ENCODE data around the gene VWA7. TPM values are rescaled to one million over a fixed set of nuclear protein-coding genes. Genes with fewer than 3 reads are reported as not detected.
A peak's percentile ranks its signal among the peaks of the same experiment; 100 is the strongest.

Gene VWA7
- total RNA-seq, 1 donor = 0.36 TPM

DNA sequence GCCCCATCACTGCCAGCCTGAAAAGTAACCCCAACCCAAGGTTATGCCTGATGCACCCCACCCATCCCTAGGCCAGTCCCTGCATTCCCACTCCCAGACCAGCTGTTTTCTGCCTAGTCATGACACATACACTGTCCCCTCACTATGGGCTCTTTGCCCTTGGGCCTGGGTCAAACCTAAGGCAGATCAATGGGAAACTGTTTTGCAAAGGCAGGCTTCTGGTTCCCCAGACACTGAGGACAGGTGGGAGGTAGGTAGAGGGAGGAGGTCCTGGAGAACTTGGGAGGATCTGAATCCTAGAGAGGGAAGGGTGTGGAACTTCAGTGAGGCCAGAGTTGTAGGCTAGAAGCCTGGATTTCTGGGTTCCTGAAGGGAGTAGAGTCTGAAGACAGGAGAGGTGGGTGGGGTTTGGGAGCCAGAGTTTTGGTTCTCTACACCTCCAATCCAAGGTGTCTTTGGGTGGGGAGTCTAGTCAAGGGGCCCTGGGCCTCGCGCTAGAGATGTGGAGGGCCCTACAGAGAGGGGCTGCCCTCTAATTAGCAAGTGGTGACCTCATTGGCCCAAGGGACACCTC, 42.8 kb downstream of the VWA7 start:
- Histone ChIP-seq H3K79me2 (ENCODE audit: insufficient read depth, low read length) (peaks cover 47% of the 10 kb centered on the region), H3K9me3 (ENCODE audit: low read depth, low read length) (no peaks in the 10 kb centered on the region), H3K4me1 (ENCODE audit: insufficient read depth, low read length) (peaks cover 45% of the 10 kb centered on the region), H2AFZ (ENCODE audit: low read length) (peak overlapping the region; percentile 79), H3K27ac (ENCODE audit: low read depth, low read length) (peak overlapping the region; percentile 82), H3K36me3 (ENCODE audit: insufficient read depth, low read length) (peaks cover 38% of the 10 kb centered on the region), H3K4me2 (ENCODE audit: insufficient read depth, low read length) (peak overlapping the region; percentile 99), H3K27me3 (ENCODE audit: insufficient read depth, low read length) (no peaks in the 10 kb centered on the region), H4K20me1 (ENCODE audit: insufficient read depth, low read length) (peaks cover 26% of the 10 kb centered on the region), H3K4me3 (ENCODE audit: insufficient read depth, low read length) (peak overlapping the region; percentile 89)
- TF ChIP-seq, protein P1, sequence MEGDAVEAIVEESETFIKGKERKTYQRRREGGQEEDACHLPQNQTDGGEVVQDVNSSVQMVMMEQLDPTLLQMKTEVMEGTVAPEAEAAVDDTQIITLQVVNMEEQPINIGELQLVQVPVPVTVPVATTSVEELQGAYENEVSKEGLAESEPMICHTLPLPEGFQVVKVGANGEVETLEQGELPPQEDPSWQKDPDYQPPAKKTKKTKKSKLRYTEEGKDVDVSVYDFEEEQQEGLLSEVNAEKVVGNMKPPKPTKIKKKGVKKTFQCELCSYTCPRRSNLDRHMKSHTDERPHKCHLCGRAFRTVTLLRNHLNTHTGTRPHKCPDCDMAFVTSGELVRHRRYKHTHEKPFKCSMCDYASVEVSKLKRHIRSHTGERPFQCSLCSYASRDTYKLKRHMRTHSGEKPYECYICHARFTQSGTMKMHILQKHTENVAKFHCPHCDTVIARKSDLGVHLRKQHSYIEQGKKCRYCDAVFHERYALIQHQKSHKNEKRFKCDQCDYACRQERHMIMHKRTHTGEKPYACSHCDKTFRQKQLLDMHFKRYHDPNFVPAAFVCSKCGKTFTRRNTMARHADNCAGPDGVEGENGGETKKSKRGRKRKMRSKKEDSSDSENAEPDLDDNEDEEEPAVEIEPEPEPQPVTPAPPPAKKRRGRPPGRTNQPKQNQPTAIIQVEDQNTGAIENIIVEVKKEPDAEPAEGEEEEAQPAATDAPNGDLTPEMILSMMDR (IDR thresholded peaks at IDR 0.05; ENCODE audit: extremely low read depth, low read depth, low read length) = no peak
- no peak for DNase-seq (ENCODE audit: insufficient read length, low spot score, missing footprints)

DNA sequence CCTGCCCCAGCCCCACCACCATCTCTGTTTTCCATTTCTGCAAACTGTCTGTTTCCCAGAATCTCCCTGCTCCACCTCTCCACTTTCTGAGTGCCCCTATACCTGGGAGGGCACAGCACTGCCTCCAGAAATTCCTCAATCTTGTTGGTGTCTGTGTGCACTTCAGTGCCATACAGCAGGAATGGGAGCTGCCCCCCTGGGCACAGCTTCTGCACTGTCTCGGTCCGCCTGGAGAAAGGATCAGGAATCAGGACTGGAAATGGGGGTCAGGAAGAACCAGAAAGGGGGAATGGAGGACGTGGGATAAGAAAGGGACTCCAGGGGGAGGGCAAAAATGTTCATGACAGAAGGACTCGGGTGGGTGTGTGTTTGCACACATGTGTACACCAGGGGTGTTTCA, 43.4 kb downstream of the VWA7 start:
- H3K4me3 ChIP-seq (ENCODE audit: insufficient read depth, low read length) = peak overlapping the region; percentile 89
- TF ChIP-seq, protein P1 (IDR thresholded peaks at IDR 0.05; ENCODE audit: extremely low read depth, low read depth, low read length) = no peak
- no peak for DNase-seq (ENCODE audit: insufficient read length, low spot score, missing footprints)
- H3K27me3 ChIP-seq (ENCODE audit: insufficient read depth, low read length) = no peaks in the 10 kb centered on the region
- H3K9me3 ChIP-seq (ENCODE audit: low read depth, low read length) = no peaks in the 10 kb centered on the region
- H3K27ac ChIP-seq (ENCODE audit: low read depth, low read length) = peak overlapping the region; percentile 82
- peaks cover 26% of the 10 kb centered on the region for H4K20me1 ChIP-seq (ENCODE audit: insufficient read depth, low read length)
- no peak overlapping the region for H2AFZ ChIP-seq (ENCODE audit: low read length)
- peak overlapping the region; percentile 99 for H3K4me2 ChIP-seq (ENCODE audit: insufficient read depth, low read length)
- H3K4me1 ChIP-seq (ENCODE audit: insufficient read depth, low read length) = peaks cover 45% of the 10 kb centered on the region
- H3K36me3 ChIP-seq (ENCODE audit: insufficient read depth, low read length) = peaks cover 38% of the 10 kb centered on the region
- H3K79me2 ChIP-seq (ENCODE audit: insufficient read depth, low read length) = peaks cover 52% of the 10 kb centered on the region

DNA sequence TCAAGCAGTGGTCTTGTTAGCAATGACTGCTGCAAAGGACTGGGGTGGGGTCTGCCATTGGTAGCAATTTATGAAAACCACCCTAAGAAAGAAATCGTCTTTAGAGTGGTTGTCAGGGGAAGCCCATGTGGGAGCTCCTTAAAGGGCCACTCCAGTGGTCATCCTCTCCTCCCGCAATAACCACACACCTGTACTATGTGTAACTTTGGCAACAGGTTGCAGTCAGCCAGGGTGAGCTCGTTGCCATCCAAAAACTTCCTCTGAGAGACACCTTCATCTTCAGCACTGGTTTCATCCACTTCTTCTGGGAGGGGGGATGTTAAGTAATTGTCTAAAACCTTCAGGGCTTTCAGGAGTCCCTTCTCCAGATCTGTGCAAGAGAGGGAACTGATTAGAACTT, 45.1 kb downstream of the VWA7 start:
- Histone ChIP-seq H3K4me2 (ENCODE audit: insufficient read depth, low read length) (no peak overlapping the region), H3K79me2 (ENCODE audit: insufficient read depth, low read length) (peaks cover 53% of the 10 kb centered on the region), H3K27ac (ENCODE audit: low read depth, low read length) (no peak overlapping the region), H2AFZ (ENCODE audit: low read length) (no peak overlapping the region), H3K9me3 (ENCODE audit: low read depth, low read length) (no peaks in the 10 kb centered on the region), H3K36me3 (ENCODE audit: insufficient read depth, low read length) (peaks cover 44% of the 10 kb centered on the region), H3K4me1 (ENCODE audit: insufficient read depth, low read length) (peaks cover 33% of the 10 kb centered on the region), H4K20me1 (ENCODE audit: insufficient read depth, low read length) (peaks cover 28% of the 10 kb centered on the region), H3K27me3 (ENCODE audit: insufficient read depth, low read length) (no peaks in the 10 kb centered on the region), H3K4me3 (ENCODE audit: insufficient read depth, low read length) (no peak overlapping the region)
- TF ChIP-seq, protein P1 (IDR thresholded peaks at IDR 0.05; ENCODE audit: extremely low read depth, low read depth, low read length) = no peak
- DNase-seq (ENCODE audit: insufficient read length, low spot score, missing footprints) = no peak

DNA sequence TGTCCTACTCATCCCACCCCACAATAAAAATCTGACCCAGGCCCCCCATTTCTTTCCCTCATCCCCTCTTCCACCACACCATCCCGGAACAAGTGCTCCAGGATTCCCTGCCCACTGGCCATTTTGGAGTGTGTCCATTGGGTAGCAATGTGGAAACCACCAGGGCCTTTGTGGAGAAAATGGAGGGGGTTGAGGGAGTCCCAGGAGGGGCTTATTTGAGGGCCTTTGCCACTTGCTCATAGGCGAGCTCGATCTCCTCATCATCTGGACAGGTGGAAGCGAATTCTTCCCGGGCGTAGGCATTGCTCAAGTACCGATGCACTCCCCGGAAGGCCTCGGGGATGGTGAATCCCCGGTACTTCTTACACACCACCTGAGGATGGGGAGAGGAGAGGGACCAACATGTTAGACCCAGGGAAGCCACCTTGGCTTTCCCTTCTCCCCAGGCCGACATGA, 46.5 kb downstream of the VWA7 start:
- peaks cover 40% of the 10 kb centered on the region for H3K79me2 ChIP-seq (ENCODE audit: insufficient read depth, low read length)
- DNase-seq (ENCODE audit: insufficient read length, low spot score, missing footprints) = peak; percentile 52
- no peaks in the 10 kb centered on the region for H3K9me3 ChIP-seq (ENCODE audit: low read depth, low read length)
- H3K4me1 ChIP-seq (ENCODE audit: insufficient read depth, low read length) = peaks cover 27% of the 10 kb centered on the region
- peak overlapping the region; percentile 87 for H3K27ac ChIP-seq (ENCODE audit: low read depth, low read length)
- TF ChIP-seq, protein P1 (IDR thresholded peaks at IDR 0.05; ENCODE audit: extremely low read depth, low read depth, low read length) = no peak
- H4K20me1 ChIP-seq (ENCODE audit: insufficient read depth, low read length) = peaks cover 28% of the 10 kb centered on the region
- no peaks in the 10 kb centered on the region for H3K27me3 ChIP-seq (ENCODE audit: insufficient read depth, low read length)
- H2AFZ ChIP-seq (ENCODE audit: low read length) = no peak overlapping the region
- peak overlapping the region; percentile 91 for H3K4me2 ChIP-seq (ENCODE audit: insufficient read depth, low read length)
- peaks cover 56% of the 10 kb centered on the region for H3K36me3 ChIP-seq (ENCODE audit: insufficient read depth, low read length)
- peak overlapping the region; percentile 92 for H3K4me3 ChIP-seq (ENCODE audit: insufficient read depth, low read length)

Data from osteoblast (primary cell).